Brain microvascular endothelial cell (primary cell): ENCODE results near the gene ANK2.

Experiments
- DNase-seq: peaks from one replicate; pipeline ENCODE4 v3.0.0-alpha.2; 2020
- H3K27ac ChIP-seq: fragments of 250-450 bp; sonication (Bioruptor Pico); 2 replicates; pipeline ENCODE4 v1.5.1; 2020; ENCODE audit warnings: mild to moderate bottlenecking, moderate library complexity
- H3K27me3 ChIP-seq: fragments of 250-450 bp; sonication (Bioruptor Pico); replicated peaks from 2 replicates; pipeline ENCODE4 v1.5.1; 2020; ENCODE audit warnings: mild to moderate bottlenecking
- H3K36me3 ChIP-seq: fragments of 250-450 bp; sonication (Bioruptor Pico); replicated peaks from 2 replicates; pipeline ENCODE4 v1.5.1; 2020; ENCODE audit warnings: mild to moderate bottlenecking
- H3K4me3 ChIP-seq: 2 replicates; pipeline ENCODE4 v1.5.1; 2011; ENCODE audit warnings: low read depth, mild to moderate bottlenecking, control low read depth, low read length, moderate library complexity
- CTCF ChIP-seq: IDR thresholded peaks from 2 replicates; pipeline ENCODE4 v1.5.1; 2011; ENCODE audit warnings: low read depth, mild to moderate bottlenecking, moderate library complexity, low read length, control low read depth, inconsistent platforms; ENCODE audit errors: missing control alignments
- in situ Hi-C: cut with HindIII; loops from 2 replicates; pipeline ENCODE4 v1.10.0; 2017; ENCODE audit warnings: low sequenced_read_pairs, low pct_ligation_motif_present

Gene ANK2

GRCh38 chr4:113051361-113051760 is 1.9 kb downstream of the ANK2 start:
- no peaks in the 10 kb centered on the region for H3K36me3 ChIP-seq
- no peak for TF ChIP-seq CTCF
- H3K27ac ChIP-seq = no peak overlapping the region
- DNase-seq = no peak
- H3K4me3 ChIP-seq = no peak overlapping the region
- H3K27me3 ChIP-seq = no peaks in the 10 kb centered on the region
- in situ Hi-C loops = no loop called here

- DNase-seq = peak; percentile 44
- in situ Hi-C loops = no loop called here
Observed at GRCh38 chr4:113052379-113052951, 3.0 kb downstream of the ANK2 start.

GRCh38 chr4:113053883-113054282 is 4.4 kb downstream of the ANK2 start:
- DNase-seq = no peak
- H3K27me3 ChIP-seq = no peaks in the 10 kb centered on the region
- no peaks in the 10 kb centered on the region for H3K36me3 ChIP-seq
- no peak for TF ChIP-seq CTCF
- in situ Hi-C loops = no loop called here
- no peak overlapping the region for H3K4me3 ChIP-seq
- no peak overlapping the region for H3K27ac ChIP-seq

More at GRCh38 chr4:113052379-113052951, 3.0 kb downstream of the ANK2 start:
- H3K36me3 ChIP-seq = no peaks in the 10 kb centered on the region
- H3K27ac ChIP-seq = no peak overlapping the region
- TF ChIP-seq CTCF = no peak
- no peaks in the 10 kb centered on the region for H3K27me3 ChIP-seq
- H3K4me3 ChIP-seq = no peak overlapping the region

- Histone ChIP-seq H3K4me3 (no peak overlapping the region), H3K36me3 (no peaks in the 10 kb centered on the region), H3K27me3 (no peaks in the 10 kb centered on the region), H3K27ac (no peak overlapping the region)
- in situ Hi-C loops = no loop called here
- no peak for DNase-seq
- no peak for TF ChIP-seq CTCF
Observed at GRCh38 chr4:113056318-113056717, 6.9 kb downstream of the ANK2 start.

GRCh38 chr4:113057891-113058290 is 8.4 kb downstream of the ANK2 start:
- peak; percentile 16 for DNase-seq
- TF ChIP-seq CTCF = no peak

GRCh38 chr4:113059449-113060182 is 10.2 kb downstream of the ANK2 start:
- Histone ChIP-seq H3K27ac (no peak overlapping the region), H3K27me3 (no peaks in the 10 kb centered on the region), H3K4me3 (no peak overlapping the region), H3K36me3 (no peaks in the 10 kb centered on the region)
- DNase-seq = no peak
- in situ Hi-C loops = no loop called here
- TF ChIP-seq CTCF = no peak

More at GRCh38 chr4:113057891-113058290, 8.4 kb downstream of the ANK2 start:
- no peaks in the 10 kb centered on the region for H3K27me3 ChIP-seq
- no peak overlapping the region for H3K27ac ChIP-seq
- in situ Hi-C loops = no loop called here
- H3K36me3 ChIP-seq = no peaks in the 10 kb centered on the region
- no peak overlapping the region for H3K4me3 ChIP-seq
